GM13976 (cell line): Measurements from ENCODE around the gene OR2F2.

Experiments used
- DNase-seq: peaks from one replicate; pipeline ENCODE4 v3.0.0; 2012; ENCODE audit warnings: low spot score
- in situ Hi-C: fragments of 300-500 bp; cut with MboI; formaldehyde crosslinking; loops from one replicate; pipeline ENCODE4 v1.12.0; 2022; ENCODE audit warnings: low sequenced_read_pairs, mixed read lengths, inconsistent platforms; ENCODE audit not compliant: unreplicated experiment
- TF ChIP-seq, protein P1 (sequence below): IDR thresholded peaks from 2 replicates; pipeline ENCODE4 v1.5.1; 2012; ENCODE audit warnings: borderline replicate concordance, mild to moderate bottlenecking; ENCODE audit not compliant: insufficient read depth; ENCODE audit errors: extremely low read depth, missing control alignments, control extremely low read depth

Gene OR2F2

DNA sequence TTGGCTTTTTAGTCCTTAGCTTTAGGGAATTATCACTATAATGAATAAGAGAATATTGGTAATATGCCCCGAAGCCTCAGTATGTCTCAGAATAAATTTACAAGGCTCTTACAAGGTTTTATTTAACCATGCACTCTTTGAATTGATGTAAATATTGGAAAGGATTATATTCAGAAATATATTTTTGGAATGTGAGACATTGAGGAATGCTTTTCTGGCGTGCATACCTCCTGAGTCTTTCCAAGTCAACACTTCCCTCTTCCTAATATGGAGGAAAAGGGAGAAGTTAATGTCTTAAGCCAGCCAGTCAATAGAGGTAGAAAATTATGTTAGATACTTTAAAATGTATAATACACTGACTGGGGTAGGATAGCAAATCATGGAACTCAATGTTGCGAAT is 18.4 kb downstream of the OR2F2 start:
- no peak for DNase-seq
- in situ Hi-C loops = no loop called here
- TF ChIP-seq, protein P1, sequence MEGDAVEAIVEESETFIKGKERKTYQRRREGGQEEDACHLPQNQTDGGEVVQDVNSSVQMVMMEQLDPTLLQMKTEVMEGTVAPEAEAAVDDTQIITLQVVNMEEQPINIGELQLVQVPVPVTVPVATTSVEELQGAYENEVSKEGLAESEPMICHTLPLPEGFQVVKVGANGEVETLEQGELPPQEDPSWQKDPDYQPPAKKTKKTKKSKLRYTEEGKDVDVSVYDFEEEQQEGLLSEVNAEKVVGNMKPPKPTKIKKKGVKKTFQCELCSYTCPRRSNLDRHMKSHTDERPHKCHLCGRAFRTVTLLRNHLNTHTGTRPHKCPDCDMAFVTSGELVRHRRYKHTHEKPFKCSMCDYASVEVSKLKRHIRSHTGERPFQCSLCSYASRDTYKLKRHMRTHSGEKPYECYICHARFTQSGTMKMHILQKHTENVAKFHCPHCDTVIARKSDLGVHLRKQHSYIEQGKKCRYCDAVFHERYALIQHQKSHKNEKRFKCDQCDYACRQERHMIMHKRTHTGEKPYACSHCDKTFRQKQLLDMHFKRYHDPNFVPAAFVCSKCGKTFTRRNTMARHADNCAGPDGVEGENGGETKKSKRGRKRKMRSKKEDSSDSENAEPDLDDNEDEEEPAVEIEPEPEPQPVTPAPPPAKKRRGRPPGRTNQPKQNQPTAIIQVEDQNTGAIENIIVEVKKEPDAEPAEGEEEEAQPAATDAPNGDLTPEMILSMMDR = no peak

DNA sequence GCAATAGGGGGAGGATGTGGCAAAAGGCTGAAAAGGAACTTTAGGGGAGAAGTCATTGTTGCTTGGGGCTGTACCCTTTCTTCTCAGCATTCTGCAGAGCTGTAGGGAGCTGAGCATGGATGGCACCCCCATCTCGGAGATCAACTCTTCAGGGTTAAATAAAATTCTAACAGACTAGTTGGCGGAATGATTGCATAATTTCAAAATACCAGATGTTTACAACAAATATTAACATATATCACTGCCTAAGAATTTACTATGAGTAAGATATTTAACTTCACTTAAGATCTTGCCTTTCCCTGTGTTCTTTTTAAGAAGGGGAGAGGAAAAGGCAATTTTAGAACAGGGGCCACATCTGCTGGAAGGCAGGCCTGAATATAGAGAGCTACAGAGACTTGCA is 19.1 kb downstream of the OR2F2 start:
- TF ChIP-seq, protein P1 = no peak
- DNase-seq = no peak
- in situ Hi-C loops = no loop called here

DNA sequence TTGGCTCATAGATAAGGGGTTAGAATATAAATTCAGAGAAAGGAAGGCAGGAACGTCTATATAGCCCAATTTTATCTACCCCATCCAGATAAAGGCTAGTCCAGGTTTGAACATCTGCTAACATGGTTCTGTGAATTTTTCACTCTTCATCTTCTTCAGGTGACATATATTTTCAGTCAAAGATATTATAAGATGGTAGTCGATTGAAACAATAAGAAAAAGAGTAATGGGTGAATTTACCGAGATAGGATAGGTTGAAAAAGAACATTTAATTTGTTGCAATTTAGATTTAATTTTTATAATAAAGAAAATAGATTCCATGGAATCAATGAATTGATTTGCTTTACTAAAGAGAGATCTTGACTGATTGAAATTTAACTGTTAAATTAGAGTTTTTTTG is 19.5 kb downstream of the OR2F2 start, which contains the start of gene OR2F1:
Gene OR2F1 (plus strand): TSS at position 301 of the 400 bp plus-strand sequence. CDS start 5,127 bp downstream, outside the sequence.
- TF ChIP-seq, protein P1 = no peak
- in situ Hi-C loops = no loop called here
- no peak for DNase-seq

DNA sequence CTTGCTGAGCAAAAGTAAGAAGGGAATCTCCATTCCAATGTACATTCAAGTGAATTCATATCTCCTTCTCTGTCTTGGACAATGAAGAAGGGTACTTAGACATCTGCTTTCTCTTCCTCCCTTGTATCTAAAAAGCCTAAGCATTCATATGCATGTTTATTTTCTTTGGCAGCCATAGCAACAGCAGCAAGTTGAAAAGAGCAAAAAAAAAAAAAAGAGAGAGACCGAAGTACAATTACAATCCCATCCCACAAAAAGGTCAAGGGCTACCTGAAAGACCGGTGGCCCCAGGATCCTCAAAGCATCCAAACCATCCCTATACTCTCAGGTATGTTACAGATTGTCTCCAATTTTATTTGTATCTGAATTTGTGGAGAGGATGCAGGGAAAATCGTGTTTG is 23.7 kb downstream of the OR2F2 start:
- no peak for DNase-seq
- TF ChIP-seq, protein P1 = no peak
- in situ Hi-C loops = no loop called here

- DNase-seq = no peak
- in situ Hi-C loops = no loop called here
- TF ChIP-seq, protein P1 = no peak
These were observed 26.0 kb downstream of the OR2F2 start for GRCh38 chr7:143960813-143961610.

GRCh38 chr7:143965280-143965679 is 30.2 kb downstream of the OR2F2 start:
- TF ChIP-seq, protein P1 = no peak
- in situ Hi-C loops = no loop called here
- no peak for DNase-seq

DNA sequence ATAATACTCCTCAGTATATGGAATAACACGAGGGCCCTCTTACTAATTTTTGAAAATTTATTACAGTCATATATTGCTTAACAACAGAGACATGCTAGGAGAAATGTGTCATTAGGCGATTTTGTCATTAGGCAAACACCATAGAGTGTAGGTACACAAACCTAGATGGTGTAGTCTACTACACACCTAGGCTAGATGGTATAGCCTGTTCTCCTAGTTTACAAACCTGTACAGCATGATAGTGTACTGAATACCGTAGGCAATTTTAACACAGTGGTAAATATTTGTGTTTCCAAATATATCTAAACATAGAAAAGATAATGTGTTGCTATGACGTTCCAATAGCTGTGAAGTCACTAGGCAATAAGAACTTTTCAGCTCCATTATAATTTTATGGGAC is 32.4 kb downstream of the OR2F2 start:
- in situ Hi-C loops = no loop called here
- TF ChIP-seq, protein P1 = no peak
- no peak for DNase-seq
